Ecto neural progenitor cell (in vitro differentiated cells): ENCODE results near the gene ATP11B.

Experiments used
- DNase-seq: peaks from one replicate; pipeline ENCODE4 v3.0.0-alpha.2; 2018; ENCODE audit warnings: low spot score

The ATP11B gene

GRCh38 chr3:182957226-182957625 is 163.9 kb downstream of the ATP11B start:
- no peak for DNase-seq

GRCh38 chr3:182957676-182958266 is 164.5 kb downstream of the ATP11B start:
- no peak for DNase-seq

DNA sequence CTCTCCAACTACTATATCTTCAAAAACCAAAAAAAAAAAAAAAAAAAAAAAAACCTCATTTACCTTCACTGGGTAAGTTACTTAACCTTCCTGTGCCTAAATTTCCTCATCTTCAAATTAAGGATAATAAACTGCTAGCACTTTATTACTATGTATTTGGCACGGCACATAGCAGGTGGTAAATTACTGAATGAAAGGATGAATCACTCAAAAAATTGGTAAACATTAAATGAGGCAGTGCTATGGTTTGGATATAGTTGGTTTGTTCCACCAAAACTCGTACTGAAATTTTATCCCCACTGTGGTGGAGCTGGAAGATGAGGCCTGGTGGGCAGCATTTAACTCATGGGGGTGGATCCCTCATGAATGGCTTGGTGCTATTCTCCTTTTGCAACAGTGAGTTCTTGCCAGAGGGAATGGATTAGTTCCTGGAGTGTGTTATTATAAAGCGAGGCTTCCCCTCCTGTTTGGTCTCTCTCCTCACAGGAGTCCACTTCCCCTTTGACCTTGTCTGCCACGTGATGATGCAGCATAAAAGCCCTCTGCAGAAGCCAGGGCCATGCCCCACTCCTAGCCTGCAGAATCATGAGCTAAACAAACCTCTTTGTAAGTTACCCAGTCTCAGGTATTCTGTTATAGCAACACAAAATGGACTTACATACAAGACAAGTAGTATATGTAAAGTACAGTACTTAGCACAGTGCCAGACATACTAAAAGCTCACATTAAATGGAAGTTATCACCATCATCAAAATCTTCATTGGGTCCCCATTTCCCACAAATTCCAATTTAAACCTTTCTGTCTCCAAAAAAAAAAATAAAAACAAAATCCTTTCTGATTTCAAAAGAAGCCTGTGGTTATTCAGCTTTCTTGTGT is 166.4 kb downstream of the ATP11B start:
- DNase-seq: peak; percentile 66

- no peak for DNase-seq
Measured at GRCh38 chr3:182962166-182962565, 168.9 kb downstream of the ATP11B start.

DNA sequence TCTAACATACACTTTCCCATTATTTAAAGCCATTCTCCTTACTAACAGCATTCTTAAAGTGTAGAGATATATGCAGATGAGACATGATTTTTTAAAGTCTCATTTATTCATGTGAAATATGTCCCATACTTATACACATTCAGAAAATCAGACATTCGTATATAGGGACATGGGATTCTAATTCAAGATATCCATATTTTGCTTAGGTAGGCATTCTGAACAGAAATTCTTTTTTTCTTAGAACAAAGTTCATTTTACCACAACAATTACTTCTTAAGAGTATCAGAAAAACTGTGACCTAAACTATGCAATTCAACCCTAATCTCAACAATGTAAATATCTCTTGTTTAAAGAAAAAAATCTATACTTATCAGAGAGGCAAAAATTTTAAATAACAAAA is 170.9 kb downstream of the ATP11B start:
- DNase-seq: no peak

DNA sequence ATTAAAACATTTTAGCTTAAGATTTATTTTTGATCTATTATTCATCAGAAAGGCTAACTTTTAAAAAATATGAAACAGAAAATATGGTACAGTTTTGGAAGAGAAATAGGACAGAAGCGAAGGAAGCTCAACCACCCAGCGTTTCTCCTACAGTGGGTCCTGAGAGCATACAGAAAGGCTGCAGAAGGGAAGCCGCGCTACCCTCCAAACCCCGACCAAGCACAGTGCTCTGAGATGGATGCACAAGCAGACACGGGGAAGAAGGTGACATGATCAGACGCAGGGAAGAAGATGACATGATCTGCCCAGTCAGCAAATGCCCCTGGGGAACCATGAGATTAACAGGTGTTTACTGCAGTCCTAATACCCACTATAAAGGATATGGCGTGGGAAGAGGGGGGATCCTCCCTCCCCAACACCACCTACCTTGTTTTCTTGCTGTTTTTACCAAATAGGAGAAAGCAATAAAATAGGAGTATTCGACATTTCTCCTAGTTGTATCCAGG is 172.6 kb downstream of the ATP11B start:
- DNase-seq: no peak

DNA sequence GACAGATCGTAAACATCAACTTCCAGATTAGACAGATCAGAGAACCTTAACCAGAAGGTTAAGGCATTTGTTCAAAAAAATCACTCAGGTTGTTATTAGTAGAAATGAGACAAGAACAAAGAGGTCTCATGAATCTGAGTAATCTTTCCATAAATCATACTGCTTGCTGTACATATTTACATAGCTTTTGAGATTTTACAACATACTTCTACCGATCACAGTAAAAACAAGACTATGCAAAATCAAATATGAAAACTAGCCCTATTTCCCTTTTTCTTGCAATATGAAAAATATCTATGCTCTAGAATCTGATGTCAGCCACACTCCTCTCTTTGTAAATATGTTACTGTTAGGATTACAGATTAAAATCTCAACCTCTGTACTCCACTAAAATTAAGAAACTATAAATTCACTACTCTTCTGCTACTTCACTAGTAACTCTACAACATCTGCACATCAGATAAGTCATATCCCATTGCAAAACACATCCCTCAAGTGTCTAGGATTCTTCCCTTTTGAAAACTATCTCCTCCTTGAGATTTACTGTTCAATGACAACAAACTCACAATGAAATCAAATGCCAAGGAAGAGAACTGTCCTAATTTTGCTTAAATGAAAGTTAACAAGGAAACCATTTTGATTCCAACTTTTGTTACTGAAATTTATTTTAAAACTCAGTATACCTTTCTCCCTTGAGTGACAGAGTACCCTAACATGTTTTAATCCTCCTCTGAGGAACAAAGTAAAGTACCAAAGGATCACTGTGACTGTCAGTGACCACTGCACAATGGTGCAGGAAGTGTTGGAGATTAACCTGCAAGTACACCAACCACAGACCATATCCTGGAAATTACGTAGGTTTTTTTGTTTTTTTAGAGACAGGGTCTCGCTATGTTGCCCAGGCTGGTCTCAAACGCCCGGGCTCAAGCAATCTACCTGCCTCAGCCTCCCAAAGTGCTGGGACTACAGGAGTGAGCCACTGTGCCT is 174.2 kb downstream of the ATP11B start:
- DNase-seq: no peak

DNA sequence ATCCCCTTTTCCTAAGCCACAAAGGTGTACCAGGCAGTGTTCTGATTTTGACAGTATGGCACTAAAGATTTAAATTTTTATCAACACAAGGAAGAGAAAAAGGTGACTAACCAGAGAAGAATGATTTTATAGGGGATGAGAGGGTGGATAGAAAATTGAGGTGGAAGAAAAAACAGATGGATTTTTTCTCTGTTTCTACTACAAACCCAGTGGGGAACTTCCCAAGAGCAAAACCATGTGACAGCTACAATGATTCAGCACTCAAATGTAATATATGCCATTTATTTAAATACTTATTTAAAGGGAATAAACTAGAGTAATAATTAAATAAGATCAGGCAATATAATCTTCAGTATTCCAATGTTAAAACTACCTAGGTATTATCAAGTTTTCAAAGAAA is 176.0 kb downstream of the ATP11B start:
- no peak for DNase-seq

DNA sequence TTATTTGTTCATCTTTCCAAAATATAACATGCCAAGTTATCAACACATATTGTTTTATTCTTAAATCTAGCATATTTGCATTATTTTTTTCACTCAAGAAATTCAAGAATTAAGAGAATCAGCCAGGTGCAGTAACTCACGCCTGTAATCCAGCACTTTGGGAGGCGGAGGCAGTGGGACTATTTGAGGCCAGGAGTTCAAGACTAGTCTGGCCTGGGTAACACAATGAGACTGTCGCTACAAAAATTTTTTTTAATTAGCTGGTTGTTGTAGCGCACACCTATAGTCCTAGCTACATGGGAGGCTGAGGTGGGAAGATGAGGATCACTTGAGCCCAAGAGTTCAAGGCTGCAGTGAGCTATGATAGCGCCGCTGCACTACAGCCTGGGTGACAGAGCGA is 176.5 kb downstream of the ATP11B start:
- DNase-seq: no peak

DNA sequence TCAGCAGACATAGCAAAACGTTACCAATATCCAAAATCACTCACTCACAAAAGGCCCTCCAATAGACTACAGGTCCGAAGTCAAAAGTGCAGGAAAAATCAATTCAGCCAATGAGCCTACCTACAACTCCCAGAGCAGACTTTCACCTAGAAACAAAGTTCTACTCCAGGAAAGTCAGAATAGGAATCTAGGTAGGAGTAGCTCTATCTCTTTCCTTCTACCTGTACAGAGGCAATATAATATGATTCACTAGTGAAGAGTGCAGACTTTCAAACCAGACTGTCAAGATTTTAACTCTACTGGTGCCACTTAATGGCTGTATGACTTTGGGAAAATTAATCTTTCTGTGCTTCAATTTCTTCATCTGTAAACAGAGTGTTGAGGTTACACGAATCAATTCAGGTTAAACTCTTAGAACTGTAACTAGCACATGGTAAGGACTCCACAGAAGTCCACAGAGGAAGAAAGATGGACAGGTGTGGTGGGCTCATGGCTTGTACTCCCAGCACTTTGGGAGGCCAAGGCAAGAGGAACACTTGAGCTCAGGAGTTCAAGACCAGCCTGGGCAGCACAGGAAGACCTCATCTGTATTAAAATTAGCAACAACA is 177.6 kb downstream of the ATP11B start:
- DNase-seq: no peak
